Fibroblast of the aortic adventitia (primary cell): ENCODE data around the gene RNF10. TPM values are rescaled to one million over a fixed set of nuclear protein-coding genes. Genes with fewer than 3 reads are reported as not detected.

Experiments
- DNase-seq: peaks from one replicate; pipeline ENCODE4 v3.0.0-alpha.2; 2010; ENCODE audit warnings: low read depth
- H3K4me3 ChIP-seq: 2 replicates; pipeline ENCODE4 v1.5.1; 2011; ENCODE audit warnings: low read depth, mild to moderate bottlenecking, control low read depth, low read length, moderate library complexity
- CTCF ChIP-seq: IDR thresholded peaks from 2 replicates; pipeline ENCODE4 v1.5.1; 2011; ENCODE audit warnings: mild to moderate bottlenecking, low read length, control low read depth, inconsistent platforms; ENCODE audit not compliant: insufficient read depth
- small RNA-seq: library from RNA; depleted of rRNA; stranded (forward); fragments of <200 nt; gene quantifications from one replicate; pipeline ENCODE3, GENCODE V24; 2012
- total RNA-seq: library from RNA; depleted of rRNA; stranded (reverse); fragments of >200 nt; gene quantifications from 2 replicates; pipeline ENCODE4 v1.2.3, GENCODE V29; 2012; ENCODE audit warnings: low replicate concordance

The RNF10 gene
- total RNA-seq, 1 donor, result 96.7 TPM

- no peak overlapping the region for H3K4me3 ChIP-seq
- DNase-seq, result no peak
- no peak for TF ChIP-seq CTCF
Measured at GRCh38 chr12:120618954-120619615, 84.9 kb downstream of the RNF10 start.

- TF ChIP-seq CTCF, result no peak
- no peak overlapping the region for H3K4me3 ChIP-seq
- no peak for DNase-seq
Measured at GRCh38 chr12:120620624-120621023, 86.5 kb downstream of the RNF10 start.

GRCh38 chr12:120625557-120626419 is 91.6 kb downstream of the RNF10 start:
- TF ChIP-seq CTCF, result no peak
- no peak for DNase-seq
- no peak overlapping the region for H3K4me3 ChIP-seq

Small RNAs within 50 kb of the gene (small RNA-seq; reads per million reads assigned to genes)
- not detected for gene RF00019

Other genes starting within 250 kb of the RNF10 start
- gene RNU4-2, start 242.5 kb upstream of the RNF10 start, total RNA-seq, result under 0.01 TPM in 2 replicates
- gene RNU4-1, start 241.1 kb upstream of the RNF10 start, total RNA-seq, result under 0.01 TPM in 2 replicates
- 0.90 and 3.6 TPM in 2 replicates for gene SIRT4, start 232.0 kb upstream of the RNF10 start, total RNA-seq
- gene PLA2G1B, start 206.6 kb upstream of the RNF10 start, total RNA-seq, result not detected in 2 replicates
- not detected in 2 replicates for gene MSI1, start 165.2 kb upstream of the RNF10 start, total RNA-seq
- 138 and 366 TPM in 2 replicates for gene COX6A1, start 96.2 kb upstream of the RNF10 start, total RNA-seq
- 30.0 and 39.0 TPM in 2 replicates for gene TRIAP1, start 88.0 kb upstream of the RNF10 start, total RNA-seq
- 16.1 and 20.5 TPM in 2 replicates for gene GATC, start 87.9 kb upstream of the RNF10 start, total RNA-seq
- 87.3 and 104 TPM in 2 replicates for gene SRSF9, start 64.6 kb upstream of the RNF10 start, total RNA-seq
- gene DYNLL1, start 38.2 kb upstream of the RNF10 start, total RNA-seq, result 93.5 and 453 TPM in 2 replicates
- 26.1 and 29.6 TPM in 2 replicates for gene COQ5, start 5.2 kb upstream of the RNF10 start, total RNA-seq
- gene POP5, start 47.0 kb downstream of the RNF10 start, total RNA-seq, result 17.5 and 31.3 TPM in 2 replicates
- 0.54 TPM in 1 of 2 replicates, not detected in the other for gene CABP1, start 106.3 kb downstream of the RNF10 start, total RNA-seq
- gene MLEC, start 152.8 kb downstream of the RNF10 start, total RNA-seq, result 77.1 and 135 TPM in 2 replicates
- gene UNC119B, start 176.1 kb downstream of the RNF10 start, total RNA-seq, result 18.2 and 19.8 TPM in 2 replicates
- gene ACADS, start 191.5 kb downstream of the RNF10 start, total RNA-seq, result 7.5 and 7.8 TPM in 2 replicates